Measurements from ENCODE around the gene NTMT2.
A peak's percentile ranks its signal among the peaks of the same experiment; 100 is the strongest.

NTMT2 gene

DNA sequence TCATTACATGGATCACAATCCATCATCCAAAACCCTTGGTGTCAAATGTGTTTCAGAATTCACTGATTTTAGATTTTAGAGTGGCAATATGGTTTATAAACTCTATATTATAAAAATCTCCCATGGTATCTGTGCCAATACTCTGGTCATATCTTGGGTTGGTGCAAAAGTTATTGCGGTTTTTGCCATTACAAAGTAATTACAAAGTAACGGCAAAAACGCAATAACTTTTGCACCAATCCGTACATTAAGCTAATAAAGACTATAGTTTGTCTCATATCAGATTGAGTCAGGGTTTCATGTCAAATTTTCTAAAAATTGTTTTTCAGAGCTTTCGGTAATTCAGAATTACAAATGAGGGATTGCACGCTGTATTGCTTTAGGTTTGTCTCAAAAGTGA is 23.4 kb upstream of the NTMT2 start:
- POLR2A ChIA-PET, result no interaction called here
- CTCF ChIA-PET, result no interaction called here
- TF ChIP-seq, protein P1, sequence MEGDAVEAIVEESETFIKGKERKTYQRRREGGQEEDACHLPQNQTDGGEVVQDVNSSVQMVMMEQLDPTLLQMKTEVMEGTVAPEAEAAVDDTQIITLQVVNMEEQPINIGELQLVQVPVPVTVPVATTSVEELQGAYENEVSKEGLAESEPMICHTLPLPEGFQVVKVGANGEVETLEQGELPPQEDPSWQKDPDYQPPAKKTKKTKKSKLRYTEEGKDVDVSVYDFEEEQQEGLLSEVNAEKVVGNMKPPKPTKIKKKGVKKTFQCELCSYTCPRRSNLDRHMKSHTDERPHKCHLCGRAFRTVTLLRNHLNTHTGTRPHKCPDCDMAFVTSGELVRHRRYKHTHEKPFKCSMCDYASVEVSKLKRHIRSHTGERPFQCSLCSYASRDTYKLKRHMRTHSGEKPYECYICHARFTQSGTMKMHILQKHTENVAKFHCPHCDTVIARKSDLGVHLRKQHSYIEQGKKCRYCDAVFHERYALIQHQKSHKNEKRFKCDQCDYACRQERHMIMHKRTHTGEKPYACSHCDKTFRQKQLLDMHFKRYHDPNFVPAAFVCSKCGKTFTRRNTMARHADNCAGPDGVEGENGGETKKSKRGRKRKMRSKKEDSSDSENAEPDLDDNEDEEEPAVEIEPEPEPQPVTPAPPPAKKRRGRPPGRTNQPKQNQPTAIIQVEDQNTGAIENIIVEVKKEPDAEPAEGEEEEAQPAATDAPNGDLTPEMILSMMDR (IDR thresholded peaks at IDR 0.05; ENCODE audit: insufficient read depth, low read length, missing control alignments), result no peak

DNA sequence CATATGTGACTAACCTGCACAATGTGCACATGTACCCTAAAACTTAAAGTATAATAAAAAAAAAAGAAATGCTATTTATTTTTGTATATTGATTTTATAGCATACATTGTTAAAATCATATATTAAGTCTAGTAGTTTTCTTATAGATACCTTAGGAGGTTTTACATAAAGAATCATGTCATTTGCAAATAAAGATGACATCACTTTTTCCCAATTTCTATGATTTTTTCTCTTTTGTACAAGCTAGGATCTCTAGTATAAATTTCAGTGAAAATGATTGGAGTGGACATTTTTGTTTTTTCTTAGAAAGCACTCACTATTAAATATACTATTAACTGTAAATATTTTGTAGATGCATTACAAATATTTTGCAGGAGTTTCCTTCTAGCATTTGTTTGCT is 20.5 kb upstream of the NTMT2 start:
- ChIA-PET CTCF (interaction anchor here (0.7 kb wide), 1 partner anchor 23 kb away, joined by 3 read pairs; no protein-coding TSS in a partner anchor), POLR2A (no interaction called here)
- DNase-seq (ENCODE audit: low read depth, low spot score), result no peak
- H3K4me3 ChIP-seq (ENCODE audit: low read depth, low read length), result no peak overlapping the region
- TF ChIP-seq, protein P1 (IDR thresholded peaks at IDR 0.05; ENCODE audit: insufficient read depth, low read length, missing control alignments), result no peak

More for the DNA sequence above, 23.4 kb upstream of the NTMT2 start:
- no peak for DNase-seq (ENCODE audit: low read depth, low spot score)
- H3K4me3 ChIP-seq (ENCODE audit: low read depth, low read length), result no peak overlapping the region

DNA sequence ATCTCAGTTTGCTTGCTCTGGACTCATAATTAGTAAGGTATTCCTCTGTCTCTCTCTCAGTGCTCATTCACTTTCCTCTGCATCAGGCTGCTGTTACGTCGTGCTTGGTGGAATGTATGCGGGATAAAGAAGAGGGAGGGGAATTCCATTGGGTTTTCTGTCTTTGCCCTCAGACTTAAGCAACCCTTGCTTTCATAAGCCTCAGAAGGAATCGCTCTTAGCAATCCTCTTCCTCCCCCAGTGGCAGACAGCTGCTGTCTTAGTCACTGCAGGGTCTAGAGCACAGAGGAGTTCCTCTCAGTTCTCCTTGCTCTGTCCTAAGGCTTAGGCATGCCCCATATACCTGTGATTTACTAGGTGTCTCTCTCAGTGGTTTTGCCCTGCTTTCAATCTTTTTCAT is 19.1 kb upstream of the NTMT2 start:
- DNase-seq (ENCODE audit: low read depth, low spot score), result peak; percentile 95
- ChIA-PET POLR2A (interaction anchor here (0.6 kb wide), 1 partner anchor 47 kb away, joined by 3 read pairs; no protein-coding TSS in a partner anchor), CTCF (interaction anchor here (1.0 to 1.5 kb wide), 2 partner anchors 12 to 34 kb away, joined by 3 read pairs; no protein-coding TSS in a partner anchor)
- TF ChIP-seq, protein P1 (IDR thresholded peaks at IDR 0.05; ENCODE audit: insufficient read depth, low read length, missing control alignments), result peak; percentile 32
- no peak overlapping the region for H3K4me3 ChIP-seq (ENCODE audit: low read depth, low read length)

DNA sequence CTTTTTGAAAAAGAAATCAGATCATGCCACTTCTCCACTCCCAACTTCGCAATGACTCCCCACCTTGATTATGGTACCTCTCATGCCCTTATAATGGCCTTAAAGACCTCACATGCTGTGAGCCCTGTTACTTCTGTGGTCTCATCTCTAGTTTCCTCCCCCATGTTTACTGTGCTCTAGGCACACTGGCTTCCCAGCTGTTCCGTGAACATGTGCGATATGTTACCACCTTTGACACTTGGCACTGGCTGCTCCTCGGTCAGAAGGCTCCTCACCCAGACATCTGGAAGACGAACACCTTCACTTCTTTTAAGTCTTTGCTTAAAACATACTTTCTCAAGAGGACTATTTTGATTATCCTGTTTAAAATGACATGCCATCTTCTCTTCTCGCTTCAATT is 14.3 kb upstream of the NTMT2 start:
- no peak for DNase-seq (ENCODE audit: low read depth, low spot score)
- POLR2A ChIA-PET, result no interaction called here

DNA sequence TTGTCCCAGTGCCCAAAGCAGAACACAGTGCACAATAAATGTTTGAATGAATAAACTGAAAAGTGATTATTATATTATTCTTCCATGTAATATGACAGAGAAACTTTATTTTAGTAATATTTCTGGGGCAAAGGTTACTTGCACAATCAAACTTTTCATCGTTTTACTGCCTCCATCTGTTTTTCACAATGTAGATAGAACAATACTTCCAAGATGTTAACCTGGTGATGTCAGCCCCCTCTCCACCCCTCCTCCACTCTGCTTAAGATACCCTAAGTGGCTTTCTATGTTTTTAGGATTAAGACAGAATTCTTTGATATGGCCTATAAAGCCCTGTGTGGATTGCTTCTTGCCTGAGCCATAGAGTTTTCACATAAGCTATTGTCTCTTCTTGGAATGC is 13.8 kb upstream of the NTMT2 start:
- no peak for DNase-seq (ENCODE audit: low read depth, low spot score)
- no peak overlapping the region for H3K4me3 ChIP-seq (ENCODE audit: low read depth, low read length)
- CTCF ChIA-PET, result no interaction called here
- POLR2A ChIA-PET, result no interaction called here
- TF ChIP-seq, protein P1 (IDR thresholded peaks at IDR 0.05; ENCODE audit: insufficient read depth, low read length, missing control alignments), result no peak

More for the DNA sequence above, 14.3 kb upstream of the NTMT2 start:
- CTCF ChIA-PET, result no interaction called here
- TF ChIP-seq, protein P1 (IDR thresholded peaks at IDR 0.05; ENCODE audit: insufficient read depth, low read length, missing control alignments), result no peak
- no peak overlapping the region for H3K4me3 ChIP-seq (ENCODE audit: low read depth, low read length)

DNA sequence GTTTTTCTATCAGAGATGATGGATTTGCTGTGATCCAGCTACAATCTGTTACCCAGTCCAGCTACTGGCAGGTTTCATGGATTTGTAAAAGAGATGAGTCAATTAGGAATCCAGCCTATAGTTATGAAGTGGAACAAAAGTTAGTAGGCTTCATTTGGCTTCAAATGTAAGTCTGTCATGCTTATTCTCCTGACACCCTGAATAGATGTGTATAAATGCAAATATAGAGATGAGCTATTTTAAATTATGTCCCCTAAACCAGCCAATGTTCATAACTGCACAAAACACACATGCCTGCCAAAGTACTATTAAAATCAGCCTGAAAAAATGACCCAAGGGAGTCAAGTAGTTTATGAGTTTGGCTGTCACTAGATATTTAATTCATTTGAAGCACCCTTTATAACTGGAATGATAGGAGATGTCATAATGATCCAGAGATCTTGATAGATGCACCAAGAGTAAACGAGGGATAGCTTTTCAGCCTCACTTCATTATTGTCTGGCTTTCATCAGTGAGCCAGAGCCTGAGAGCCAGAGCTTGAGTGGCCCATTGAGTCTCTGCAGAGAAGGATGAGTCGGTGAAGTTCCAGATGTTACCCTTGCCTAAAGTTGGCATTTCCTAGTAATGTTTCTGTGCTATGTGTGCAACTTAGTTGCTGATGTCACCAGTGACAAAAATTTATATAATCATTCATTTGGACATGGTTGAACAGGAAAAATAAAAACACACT is 11.8 kb upstream of the NTMT2 start:
- TF ChIP-seq, protein P1 (IDR thresholded peaks at IDR 0.05; ENCODE audit: insufficient read depth, low read length, missing control alignments), result no peak
- CTCF ChIA-PET, result interaction anchor here (0.8 kb wide), 1 partner anchor 748 kb away, joined by 3 read pairs; no protein-coding TSS in a partner anchor
- POLR2A ChIA-PET, result no interaction called here
- no peak for DNase-seq (ENCODE audit: low read depth, low spot score)
- no peak overlapping the region for H3K4me3 ChIP-seq (ENCODE audit: low read depth, low read length)

Measured in AG04449 (cell line).